Stimulated activated CD8-positive, alpha-beta memory T cell treated with anti-CD3 and anti-CD28 coated beads, Interleukin-15, amount 100 ng/mL, for 48 hours (primary cell): ENCODE data around the gene WDR19.

Experiments
- DNase-seq, 2 donors: peaks; one replicate each; pipeline ENCODE4 v3.0.0-alpha.2; 2020; ENCODE audit warnings: low read depth in 2 of 2

WDR19 gene

DNA sequence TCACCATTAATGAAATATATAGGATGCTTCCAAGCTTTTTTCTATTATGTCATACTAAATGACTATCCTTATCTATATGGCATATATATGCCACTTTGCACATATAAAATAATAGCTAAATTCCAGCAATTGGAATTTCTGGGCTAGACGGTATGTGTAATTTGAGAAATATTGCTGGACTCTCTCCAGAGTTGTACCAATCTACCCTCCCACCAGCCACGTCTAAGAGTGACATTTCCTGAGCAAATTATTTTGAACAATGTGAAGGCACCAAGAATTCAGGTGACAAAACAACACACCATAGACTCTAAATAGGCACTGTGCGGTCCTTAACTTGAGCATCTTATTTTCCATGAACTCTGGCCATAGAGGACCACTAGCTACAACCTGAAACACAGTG is 121.5 kb downstream of the WDR19 start:
- no peak for DNase-seq

- no peak for DNase-seq
Observed at GRCh38 chr4:39304651-39305050, 122.3 kb downstream of the WDR19 start.

DNA sequence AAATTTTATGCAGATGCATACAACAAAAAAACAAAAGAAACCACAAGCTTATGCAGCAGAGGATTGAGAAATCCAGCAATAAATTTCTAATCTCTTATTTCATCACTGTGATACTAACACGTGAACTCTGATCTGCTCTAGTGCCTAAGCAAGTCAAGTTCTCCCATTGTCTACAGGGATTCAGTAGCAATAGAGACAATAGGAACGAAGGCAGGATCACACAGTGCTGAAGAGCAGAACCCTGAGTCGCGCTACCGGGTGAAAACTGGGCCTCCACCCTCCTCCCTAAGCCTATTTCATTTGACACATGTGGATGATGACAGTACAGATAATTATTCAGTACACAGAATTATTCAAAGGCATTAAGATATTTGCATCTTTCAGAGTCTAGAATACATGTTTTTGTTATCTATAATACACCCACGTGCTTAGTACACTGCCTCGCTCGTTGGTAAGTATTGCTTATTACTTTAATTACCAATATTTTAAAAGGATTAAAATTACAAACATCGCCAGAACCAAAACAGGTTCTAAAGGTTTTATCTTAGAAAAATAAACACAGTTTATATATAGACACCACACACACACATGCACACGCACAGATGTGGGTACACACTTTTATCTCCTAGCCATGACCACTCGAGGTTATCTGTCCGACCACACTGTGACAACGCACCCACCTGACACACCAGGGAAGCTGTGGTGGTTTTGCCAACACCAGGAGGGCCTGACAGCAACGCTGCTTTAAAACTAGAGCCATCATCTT is 123.8 kb downstream of the WDR19 start:
- no peak for DNase-seq

DNA sequence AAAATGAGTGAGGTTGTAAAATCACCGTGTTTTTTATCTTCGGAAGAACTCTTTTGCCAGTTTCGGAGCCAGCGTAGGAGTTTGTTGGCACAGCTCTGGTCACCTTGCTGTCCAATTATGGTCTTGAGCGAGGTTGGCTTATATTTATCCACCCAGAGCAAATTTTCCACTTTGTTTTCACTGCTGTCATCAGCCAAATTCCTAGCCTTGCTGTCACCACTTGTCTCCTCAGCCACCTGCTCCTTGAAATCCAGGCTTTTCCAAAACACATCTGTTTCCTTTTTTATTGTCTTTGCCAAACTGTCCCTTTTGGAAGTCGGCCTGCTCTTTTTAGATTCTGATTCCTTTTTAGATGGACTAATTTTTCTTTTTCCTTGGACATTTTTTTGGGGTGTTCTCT is 126.3 kb downstream of the WDR19 start:
- DNase-seq, result no peak

GRCh38 chr4:39312816-39313215 is 130.5 kb downstream of the WDR19 start:
- no peak for DNase-seq

GRCh38 chr4:39319676-39320075 is 137.3 kb downstream of the WDR19 start:
- no peak for DNase-seq

DNA sequence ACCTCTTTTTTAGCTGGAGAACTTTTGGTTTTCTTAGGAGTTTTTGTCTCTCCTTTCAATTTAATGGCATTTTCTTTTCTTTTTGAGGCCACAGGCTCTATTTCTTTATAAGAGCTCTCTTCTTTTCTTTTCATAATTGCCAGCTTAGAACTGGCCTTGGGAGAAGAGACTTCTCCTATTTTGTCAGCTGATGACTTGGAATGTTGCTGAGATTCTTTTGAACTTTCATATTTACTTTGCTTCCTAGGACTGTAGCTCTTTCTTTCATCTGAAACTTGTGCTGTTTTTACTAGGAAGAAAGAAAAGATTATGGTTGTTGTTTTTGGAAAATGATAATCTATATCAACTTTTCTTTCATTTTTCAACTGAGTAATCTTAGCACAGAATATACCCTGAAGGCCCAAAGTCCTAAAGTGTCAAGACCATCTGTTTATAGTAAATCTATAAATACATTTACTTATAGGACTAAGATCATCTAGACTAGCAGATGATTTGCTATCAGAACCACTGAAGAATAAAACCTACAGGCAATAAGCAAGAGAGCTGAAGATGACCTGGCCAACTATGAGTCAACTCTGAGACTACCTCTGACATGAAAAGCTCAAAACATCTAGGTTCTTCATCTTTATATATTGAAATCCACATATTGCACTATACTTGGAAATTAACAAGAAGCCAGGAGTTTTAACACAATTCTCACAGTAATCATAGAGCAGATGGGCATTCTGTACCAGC is 138.2 kb downstream of the WDR19 start:
- DNase-seq, result no peak

GRCh38 chr4:39323821-39324220 is 141.5 kb downstream of the WDR19 start:
- DNase-seq, result no peak

DNA sequence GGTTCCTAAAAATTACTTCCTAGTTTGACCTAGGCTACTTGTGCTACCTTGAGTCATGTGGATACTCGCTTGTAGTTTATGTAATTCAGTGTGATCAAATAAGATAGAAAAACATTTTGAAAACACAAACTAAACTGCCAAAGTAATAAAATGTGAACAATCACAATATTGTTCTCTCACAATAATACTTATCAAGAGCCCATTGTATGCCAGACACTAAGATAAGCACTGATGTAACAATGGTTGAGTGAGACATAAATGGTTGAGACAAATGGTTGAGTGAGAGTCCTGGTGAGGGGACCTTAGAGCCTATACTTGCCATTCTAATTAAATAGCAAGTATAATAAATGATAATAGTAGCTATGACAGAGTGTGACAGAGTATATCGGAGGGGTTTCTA is 142.1 kb downstream of the WDR19 start:
- no peak for DNase-seq

- no peak for DNase-seq
Observed at GRCh38 chr4:39324897-39325613, 142.7 kb downstream of the WDR19 start.

DNA sequence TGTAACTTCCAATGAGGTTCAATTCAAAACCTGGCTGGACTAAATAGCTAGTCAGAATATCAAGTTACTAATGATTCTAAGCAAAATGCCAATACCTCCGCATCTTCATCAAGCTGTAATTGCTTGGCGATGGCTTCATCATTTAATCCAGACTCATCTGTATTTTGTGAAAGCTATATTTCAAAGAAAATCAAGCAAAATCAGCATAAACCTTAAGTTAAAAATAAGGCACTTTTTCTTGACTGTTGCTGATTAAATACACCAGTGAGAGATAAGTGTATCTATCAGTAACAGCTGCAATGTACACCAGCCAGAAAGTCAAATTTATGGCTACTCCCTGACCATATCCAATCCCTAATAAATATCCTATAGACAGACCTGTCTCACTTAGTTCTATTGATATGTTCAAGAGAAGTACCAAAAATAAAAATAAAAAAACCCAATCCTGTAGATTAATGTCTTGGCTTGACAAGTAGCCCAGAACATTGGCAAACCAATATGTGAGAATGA is 144.2 kb downstream of the WDR19 start:
- no peak for DNase-seq

- DNase-seq, result no peak
Observed at GRCh38 chr4:39330353-39330752, 148.0 kb downstream of the WDR19 start.

- DNase-seq, result no peak
Observed at GRCh38 chr4:39331191-39331590, 148.9 kb downstream of the WDR19 start.
